ENCODE results near the gene ALDH1A1.

DNA sequence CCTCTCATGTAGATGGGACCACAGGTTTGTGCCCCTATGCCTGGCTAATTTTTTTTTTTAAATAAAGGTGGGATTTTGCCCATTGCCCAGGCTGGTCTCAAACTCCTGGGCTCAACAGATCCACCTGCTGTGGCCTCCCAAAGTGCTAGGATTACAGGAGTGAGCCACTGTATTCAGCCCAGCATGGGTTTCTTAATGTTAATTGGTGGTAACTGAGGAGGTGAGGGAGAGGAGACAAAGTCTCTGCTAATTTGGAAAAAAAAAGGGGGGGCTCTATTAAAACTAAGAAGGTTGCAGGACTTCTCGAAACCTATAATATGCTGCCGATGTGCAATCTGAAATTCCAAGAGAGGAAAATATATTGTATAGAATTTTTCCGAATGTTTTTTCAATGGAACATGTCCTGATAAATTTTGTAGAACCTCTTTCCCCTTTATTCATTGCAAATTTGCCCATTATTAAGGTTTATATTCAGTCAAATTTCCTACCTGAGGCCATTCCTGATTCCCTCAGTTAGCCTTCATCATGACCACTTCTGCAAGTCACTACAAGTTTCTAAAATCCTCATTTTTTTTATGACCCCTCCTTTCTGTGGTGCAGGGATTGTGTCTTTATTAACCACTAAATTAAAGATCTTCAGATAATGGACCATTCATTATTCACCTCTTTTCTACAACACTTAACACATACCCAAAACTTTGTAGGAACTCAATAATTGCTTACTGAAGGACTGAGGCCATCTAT, 52.9 kb downstream of the ALDH1A1 start:
- TF ChIP-seq, protein P1, sequence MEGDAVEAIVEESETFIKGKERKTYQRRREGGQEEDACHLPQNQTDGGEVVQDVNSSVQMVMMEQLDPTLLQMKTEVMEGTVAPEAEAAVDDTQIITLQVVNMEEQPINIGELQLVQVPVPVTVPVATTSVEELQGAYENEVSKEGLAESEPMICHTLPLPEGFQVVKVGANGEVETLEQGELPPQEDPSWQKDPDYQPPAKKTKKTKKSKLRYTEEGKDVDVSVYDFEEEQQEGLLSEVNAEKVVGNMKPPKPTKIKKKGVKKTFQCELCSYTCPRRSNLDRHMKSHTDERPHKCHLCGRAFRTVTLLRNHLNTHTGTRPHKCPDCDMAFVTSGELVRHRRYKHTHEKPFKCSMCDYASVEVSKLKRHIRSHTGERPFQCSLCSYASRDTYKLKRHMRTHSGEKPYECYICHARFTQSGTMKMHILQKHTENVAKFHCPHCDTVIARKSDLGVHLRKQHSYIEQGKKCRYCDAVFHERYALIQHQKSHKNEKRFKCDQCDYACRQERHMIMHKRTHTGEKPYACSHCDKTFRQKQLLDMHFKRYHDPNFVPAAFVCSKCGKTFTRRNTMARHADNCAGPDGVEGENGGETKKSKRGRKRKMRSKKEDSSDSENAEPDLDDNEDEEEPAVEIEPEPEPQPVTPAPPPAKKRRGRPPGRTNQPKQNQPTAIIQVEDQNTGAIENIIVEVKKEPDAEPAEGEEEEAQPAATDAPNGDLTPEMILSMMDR (conservative IDR thresholded peaks at IDR 0.05 in 1 of 2, IDR thresholded peaks at IDR 0.05 in 1 of 2; ENCODE audit: extremely low read depth in 1 of 2, insufficient read depth in 1 of 2, low read depth in 1 of 2, low read length in 2 of 2) = no peak
- no peak for TF ChIP-seq EZH2 (IDR thresholded peaks at IDR 0.05; ENCODE audit: borderline replicate concordance, low read length)
